K562 (cell line): Measurements from ENCODE around the gene KMT2E. TPM values are rescaled to one million over a fixed set of nuclear protein-coding genes. Genes with fewer than 3 reads are reported as not detected.
A peak's percentile ranks its signal among the peaks of the same experiment; 100 is the strongest.

Experiments
- CHD1 ChIP-seq: fragments of 200-600 bp; sonication (generic); IDR thresholded peaks from one replicate; pipeline ENCODE4 v1.6.1; 2012; ENCODE audit warnings: mild to moderate bottlenecking, moderate library complexity, low read length, inconsistent platforms
- DPF2 ChIP-seq: fragments of 450-650 bp; IDR thresholded peaks from 2 replicates; pipeline ENCODE4 v1.6.1; 2016
- EP300 ChIP-seq: IDR thresholded peaks from 2 replicates; pipeline ENCODE4 v1.6.1; 2012; ENCODE audit warnings: low read length, improper control_type of control experiment
- ERF ChIP-seq: fragments of 450-650 bp; formaldehyde crosslinking; IDR thresholded peaks from 2 replicates; pipeline ENCODE4 v1.4.0; 2020; ENCODE audit warnings: mild to moderate bottlenecking, mixed read lengths
- HMGN3 ChIP-seq: IDR thresholded peaks from 2 replicates; pipeline ENCODE4 v1.6.1; 2011; ENCODE audit warnings: borderline replicate concordance, low read depth, mild to moderate bottlenecking, mixed read lengths, low read length; ENCODE audit not compliant: insufficient read length; ENCODE audit errors: extremely low read depth
- HNRNPK ChIP-seq: fragments of 200-400 bp; formaldehyde crosslinking; IDR thresholded peaks from one replicate; pipeline ENCODE4 v1.6.1; 2018; ENCODE audit warnings: mild to moderate bottlenecking, low read depth, low read length; ENCODE audit not compliant: poor library complexity, severe bottlenecking
- MAZ ChIP-seq, 2 experiments: fragments of 450-650 bp in 1 of 2; sonication (generic) in 1 of 2; formaldehyde crosslinking; IDR thresholded peaks in 1 of 2; conservative IDR thresholded peaks in 1 of 2; 2 replicates each; pipeline versions ENCODE4 v1.4.0 to v1.5.0; 2020; ENCODE audit warnings: mild to moderate bottlenecking in 1 of 2, missing genetic modification reagents in 1 of 2
- MTA1 ChIP-seq: fragments of 450-650 bp; IDR thresholded peaks from 2 replicates; pipeline ENCODE4 v1.6.1; 2017; ENCODE audit warnings: borderline replicate concordance
- NBN ChIP-seq: fragments of 450-650 bp; IDR thresholded peaks from 2 replicates; pipeline ENCODE4 v1.6.1; 2016; ENCODE audit warnings: low read depth, mild to moderate bottlenecking
- NELFE ChIP-seq: IDR thresholded peaks from 2 replicates; pipeline ENCODE4 v1.6.1; 2011; ENCODE audit warnings: mild to moderate bottlenecking; ENCODE audit not compliant: insufficient read depth, insufficient read length
- RFX1 ChIP-seq: fragments of 450-650 bp; IDR thresholded peaks from 2 replicates; pipeline ENCODE4 v1.6.1; 2016; ENCODE audit warnings: mild to moderate bottlenecking, moderate library complexity
- SIRT6 ChIP-seq: IDR thresholded peaks from one replicate; pipeline ENCODE4 v1.6.1; 2012; ENCODE audit warnings: low read depth, mild to moderate bottlenecking, control low read depth, inconsistent platforms, low read length, moderate library complexity
- SREBF1 ChIP-seq: fragments of 150-350 bp; IDR thresholded peaks from 2 replicates; pipeline ENCODE4 v1.6.1; 2014; ENCODE audit warnings: antibody characterized with exemption, low read depth, low read length, borderline replicate concordance
- TOE1 ChIP-seq, 2 experiments: fragments of 450-650 bp in 1 of 2; sonication (generic) in 1 of 2; formaldehyde crosslinking in 1 of 2; IDR thresholded peaks; 2 replicates each; pipeline versions ENCODE4 v1.7.1 to v1.8.0; 2016 to 2022; ENCODE audit warnings: borderline replicate concordance in 2 of 2, mild to moderate bottlenecking in 2 of 2, antibody characterized with exemption in 1 of 2, inconsistent platforms in 1 of 2, low read depth in 1 of 2, missing genetic modification reagents in 1 of 2, moderate library complexity in 1 of 2
- ZNF274 ChIP-seq: IDR thresholded peaks from 2 replicates; pipeline ENCODE4 v1.6.1; 2011; ENCODE audit warnings: low read depth, mild to moderate bottlenecking, low read length, moderate library complexity, borderline replicate concordance
- ZNF75A ChIP-seq: fragments of 450-650 bp; formaldehyde crosslinking; IDR thresholded peaks from 2 replicates; pipeline ENCODE4 v1.4.0; 2020; ENCODE audit warnings: mild to moderate bottlenecking
- polyA plus RNA-seq, 8 experiments: library from polyadenylated mRNA; depleted of rRNA in 4 of 8; stranded (reverse) in 5 of 8; unstranded in 3 of 8; fragments of >200 nt; fragmentation: Nextera tagmentation in 2 of 8; fragmentation: Illumina TruSeq in 1 of 8; extraction: Ambion mirVana in 2 of 8; extraction: Trizol in 1 of 8; gene quantifications; 2 replicates each; pipeline versions ENCODE4 v1.2.1 to v1.2.3, GENCODE V29; 2011 to 2014; ENCODE audit warnings: inconsistent platforms in 1 of 8, missing spikeins in 1 of 8
- total RNA-seq, 7 experiments: library from RNA; depleted of rRNA in 6 of 7; stranded (reverse); fragments of >200 nt in 6 of 7; fragmentation: Illumina TruSeq in 2 of 7; extraction: Trizol in 2 of 7; gene quantifications; 2 replicates each; pipeline versions ENCODE4 v1.2.1 to v1.2.3, GENCODE V29; 2011 to 2021; ENCODE audit warnings: low replicate concordance in 1 of 7
- TF ChIP-seq, protein P1 (sequence below): sonication (generic); formaldehyde crosslinking; IDR thresholded peaks from 2 replicates; pipeline ENCODE4 v1.4.0; 2020; ENCODE audit warnings: mild to moderate bottlenecking, missing genetic modification reagents
- TF ChIP-seq, protein P2 (sequence below): fragments of 450-650 bp; IDR thresholded peaks from 2 replicates; pipeline ENCODE4 v1.6.1; 2017; ENCODE audit warnings: antibody characterized with exemption
- TF ChIP-seq, protein P3 (sequence below): fragments of 250-450 bp; sonication (Bioruptor Pico); IDR thresholded peaks from 2 replicates; pipeline ENCODE4 v1.4.0; 2020
- TF ChIP-seq, protein P4 (sequence below), 3 experiments: fragments of 200-800 bp in 1 of 3; sonication (Bioruptor generic) in 1 of 3; sonication (generic) in 1 of 3; formaldehyde crosslinking in 1 of 3; IDR thresholded peaks; 2 replicates each; pipeline versions ENCODE4 v1.6.1 to v1.8.0; 2016 to 2022; ENCODE audit warnings: mild to moderate bottlenecking in 2 of 3, missing compliant biosample characterization in 2 of 3, missing genetic modification characterization in 2 of 3, missing genetic modification reagents in 1 of 3
- TF ChIP-seq, protein P5 (sequence below): sonication (generic); formaldehyde crosslinking; IDR thresholded peaks from 2 replicates; pipeline ENCODE4 v1.8.1; 2022; ENCODE audit warnings: missing genetic modification reagents

KMT2E gene
- total and polyA plus RNA-seq, 9 of the 15 experiments (the other 6 are each of a cell fraction or from before 2014, with no cell fraction given) = 8.9 to 55.3 (median 38.1) TPM

DNA sequence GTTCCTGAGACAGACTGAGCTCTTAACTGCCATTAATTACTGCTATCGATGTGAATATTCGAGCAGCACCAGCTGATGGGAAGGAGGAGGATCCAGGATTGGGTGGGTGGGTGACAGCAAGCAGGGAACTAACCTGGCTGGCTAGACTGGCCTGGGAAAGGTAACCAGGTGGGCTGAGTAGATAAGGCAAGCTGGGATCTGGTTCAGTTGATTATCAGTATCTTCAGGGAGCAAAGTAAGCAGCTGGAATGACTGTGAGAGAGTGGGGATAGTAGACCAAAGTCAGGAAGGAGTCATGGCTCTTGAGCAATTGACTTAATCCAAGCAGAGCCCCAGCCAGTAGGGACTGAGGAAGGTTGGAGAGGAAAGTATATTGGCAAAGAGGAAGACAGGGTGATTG lies 46.9 kb upstream of the KMT2E start (continued):
- TF ChIP-seq SIRT6 (no peak), RFX1 (no peak), HMGN3 (peak; percentile 54), NBN (0 out of 2 replicates have a peak, but pooled peaks have one; percentile 35), ERF (CRISPR knock-in tag) (no peak), NELFE (no peak), MAZ (CRISPR knock-in tag; conservative IDR thresholded peaks at IDR 0.05 in 1 of 2, IDR thresholded peaks at IDR 0.05 in 1 of 2) (no peak), HNRNPK (no peak), ZNF274 (peak; percentile 42; the same call in 1 of the 2 replicates), SREBF1 (no peak), MTA1 (peak; percentile 77), DPF2 (peak; percentile 95), TOE1 (IDR thresholded peaks at IDR 0.05; ENCODE audit: borderline replicate concordance) (no peak), TOE1 (CRISPR knock-in tag; IDR thresholded peaks at IDR 0.05; ENCODE audit: borderline replicate concordance, low read depth) (no peak), CHD1 (no peak), ZNF75A (CRISPR knock-in tag) (no peak), EP300 (peak; percentile 91)
- TF ChIP-seq, protein P1, sequence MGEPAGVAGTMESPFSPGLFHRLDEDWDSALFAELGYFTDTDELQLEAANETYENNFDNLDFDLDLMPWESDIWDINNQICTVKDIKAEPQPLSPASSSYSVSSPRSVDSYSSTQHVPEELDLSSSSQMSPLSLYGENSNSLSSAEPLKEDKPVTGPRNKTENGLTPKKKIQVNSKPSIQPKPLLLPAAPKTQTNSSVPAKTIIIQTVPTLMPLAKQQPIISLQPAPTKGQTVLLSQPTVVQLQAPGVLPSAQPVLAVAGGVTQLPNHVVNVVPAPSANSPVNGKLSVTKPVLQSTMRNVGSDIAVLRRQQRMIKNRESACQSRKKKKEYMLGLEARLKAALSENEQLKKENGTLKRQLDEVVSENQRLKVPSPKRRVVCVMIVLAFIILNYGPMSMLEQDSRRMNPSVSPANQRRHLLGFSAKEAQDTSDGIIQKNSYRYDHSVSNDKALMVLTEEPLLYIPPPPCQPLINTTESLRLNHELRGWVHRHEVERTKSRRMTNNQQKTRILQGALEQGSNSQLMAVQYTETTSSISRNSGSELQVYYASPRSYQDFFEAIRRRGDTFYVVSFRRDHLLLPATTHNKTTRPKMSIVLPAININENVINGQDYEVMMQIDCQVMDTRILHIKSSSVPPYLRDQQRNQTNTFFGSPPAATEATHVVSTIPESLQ (CRISPR knock-in tag) = no peak
- TF ChIP-seq, protein P2, sequence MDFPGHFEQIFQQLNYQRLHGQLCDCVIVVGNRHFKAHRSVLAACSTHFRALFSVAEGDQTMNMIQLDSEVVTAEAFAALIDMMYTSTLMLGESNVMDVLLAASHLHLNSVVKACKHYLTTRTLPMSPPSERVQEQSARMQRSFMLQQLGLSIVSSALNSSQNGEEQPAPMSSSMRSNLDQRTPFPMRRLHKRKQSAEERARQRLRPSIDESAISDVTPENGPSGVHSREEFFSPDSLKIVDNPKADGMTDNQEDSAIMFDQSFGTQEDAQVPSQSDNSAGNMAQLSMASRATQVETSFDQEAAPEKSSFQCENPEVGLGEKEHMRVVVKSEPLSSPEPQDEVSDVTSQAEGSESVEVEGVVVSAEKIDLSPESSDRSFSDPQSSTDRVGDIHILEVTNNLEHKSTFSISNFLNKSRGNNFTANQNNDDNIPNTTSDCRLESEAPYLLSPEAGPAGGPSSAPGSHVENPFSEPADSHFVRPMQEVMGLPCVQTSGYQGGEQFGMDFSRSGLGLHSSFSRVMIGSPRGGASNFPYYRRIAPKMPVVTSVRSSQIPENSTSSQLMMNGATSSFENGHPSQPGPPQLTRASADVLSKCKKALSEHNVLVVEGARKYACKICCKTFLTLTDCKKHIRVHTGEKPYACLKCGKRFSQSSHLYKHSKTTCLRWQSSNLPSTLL = no peak
- TF ChIP-seq, protein P3, sequence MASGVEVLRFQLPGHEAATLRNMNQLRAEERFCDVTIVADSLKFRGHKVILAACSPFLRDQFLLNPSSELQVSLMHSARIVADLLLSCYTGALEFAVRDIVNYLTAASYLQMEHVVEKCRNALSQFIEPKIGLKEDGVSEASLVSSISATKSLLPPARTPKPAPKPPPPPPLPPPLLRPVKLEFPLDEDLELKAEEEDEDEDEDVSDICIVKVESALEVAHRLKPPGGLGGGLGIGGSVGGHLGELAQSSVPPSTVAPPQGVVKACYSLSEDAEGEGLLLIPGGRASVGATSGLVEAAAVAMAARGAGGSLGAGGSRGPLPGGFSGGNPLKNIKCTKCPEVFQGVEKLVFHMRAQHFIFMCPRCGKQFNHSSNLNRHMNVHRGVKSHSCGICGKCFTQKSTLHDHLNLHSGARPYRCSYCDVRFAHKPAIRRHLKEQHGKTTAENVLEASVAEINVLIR = no peak
- TF ChIP-seq, protein P4, sequence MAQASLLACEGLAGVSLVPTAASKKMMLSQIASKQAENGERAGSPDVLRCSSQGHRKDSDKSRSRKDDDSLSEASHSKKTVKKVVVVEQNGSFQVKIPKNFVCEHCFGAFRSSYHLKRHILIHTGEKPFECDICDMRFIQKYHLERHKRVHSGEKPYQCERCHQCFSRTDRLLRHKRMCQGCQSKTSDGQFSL (CRISPR knock-in tag; IDR thresholded peaks at IDR 0.05) = no peak
- TF ChIP-seq, protein P4 (tag; IDR thresholded peaks at IDR 0.05) = no peak
- TF ChIP-seq, protein P5, sequence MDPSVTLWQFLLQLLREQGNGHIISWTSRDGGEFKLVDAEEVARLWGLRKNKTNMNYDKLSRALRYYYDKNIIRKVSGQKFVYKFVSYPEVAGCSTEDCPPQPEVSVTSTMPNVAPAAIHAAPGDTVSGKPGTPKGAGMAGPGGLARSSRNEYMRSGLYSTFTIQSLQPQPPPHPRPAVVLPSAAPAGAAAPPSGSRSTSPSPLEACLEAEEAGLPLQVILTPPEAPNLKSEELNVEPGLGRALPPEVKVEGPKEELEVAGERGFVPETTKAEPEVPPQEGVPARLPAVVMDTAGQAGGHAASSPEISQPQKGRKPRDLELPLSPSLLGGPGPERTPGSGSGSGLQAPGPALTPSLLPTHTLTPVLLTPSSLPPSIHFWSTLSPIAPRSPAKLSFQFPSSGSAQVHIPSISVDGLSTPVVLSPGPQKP (CRISPR knock-in tag) = no peak
